ENCODE measurements around the gene CARD9. TPM values are rescaled to one million over a fixed set of nuclear protein-coding genes. Genes with fewer than 3 reads are reported as not detected.

The CARD9 gene
- total RNA-seq, 6 experiments from 2014 or later = 0.48 to 1.6 (median 1.1) TPM

GRCh38 chr9:136385015-136385414 is 11.5 kb upstream of the CARD9 start:
- Histone ChIP-seq H3K27me3 (no peaks in the 10 kb centered on the region), H3K9me3 (no peaks in the 10 kb centered on the region), H3K27ac (no peak overlapping the region), H3K4me1 (no peaks in the 10 kb centered on the region), H3K4me3 (no peak overlapping the region), H3K36me3 (peaks cover 0 to 59% (median 22%) of the 10 kb centered on the region in 4 donors)
- DNase-seq = no peak
- intact Hi-C loops (cut with DNase I) = no loop called here
- 80% methylated on average over 11 of the region's 11 CpGs for WGBS (ENCODE audit: insufficient coverage, low coverage, low lambda C conversion rate, missing lambda C conversion rate)
- ATAC-seq = no peak
- TF ChIP-seq POLR2A (IDR thresholded peaks at IDR 0.05) (no peak), CTCF (IDR thresholded peaks at IDR 0.05) (no peak)

GRCh38 chr9:136383436-136383835 is 10.0 kb upstream of the CARD9 start:
- Histone ChIP-seq H3K27ac (no peak overlapping the region), H3K36me3 (peaks cover 0 to 52% (median 20%) of the 10 kb centered on the region in 4 donors), H3K27me3 (no peaks in the 10 kb centered on the region), H3K4me1 (peaks cover 0 to 6% (median 0%) of the 10 kb centered on the region in 4 donors), H3K9me3 (no peaks in the 10 kb centered on the region), H3K4me3 (no peak overlapping the region)
- WGBS (ENCODE audit: insufficient coverage, low coverage, low lambda C conversion rate, missing lambda C conversion rate) = no CpG with 5 or more reads among the region's 20 CpGs
- DNase-seq = no peak
- TF ChIP-seq POLR2A (IDR thresholded peaks at IDR 0.05) = no peak
- TF ChIP-seq CTCF (IDR thresholded peaks at IDR 0.05) = no peak
- ATAC-seq = no peak
- intact Hi-C loops (cut with DNase I) = no loop called here

- no peak for TF ChIP-seq POLR2A (IDR thresholded peaks at IDR 0.05)
- TF ChIP-seq CTCF (IDR thresholded peaks at IDR 0.05) = no peak
- H3K4me1 ChIP-seq = peaks cover 0 to 14% (median 0%) of the 10 kb centered on the region in 4 donors
- no peak overlapping the region for H3K4me3 ChIP-seq
- intact Hi-C loops (cut with DNase I) = no loop called here
- ATAC-seq (no peak), DNase-seq (no peak)
- H3K27me3 ChIP-seq = no peaks in the 10 kb centered on the region
- peaks cover 0 to 41% (median 13%) of the 10 kb centered on the region in 4 donors for H3K36me3 ChIP-seq
- WGBS (ENCODE audit: insufficient coverage, low coverage, low lambda C conversion rate, missing lambda C conversion rate) = no CpG with 5 or more reads among the region's 25 CpGs
- no peak overlapping the region for H3K27ac ChIP-seq
- no peaks in the 10 kb centered on the region for H3K9me3 ChIP-seq
Observed at GRCh38 chr9:136381966-136382513, 8.6 kb upstream of the CARD9 start.

GRCh38 chr9:136381311-136381710 is 7.8 kb upstream of the CARD9 start:
- DNase-seq (no peak), ATAC-seq (no peak)
- intact Hi-C loops (cut with DNase I) = no loop called here
- TF ChIP-seq CTCF (IDR thresholded peaks at IDR 0.05) (no peak), POLR2A (IDR thresholded peaks at IDR 0.05) (no peak)
- Histone ChIP-seq H3K27me3 (no peaks in the 10 kb centered on the region), H3K9me3 (no peaks in the 10 kb centered on the region), H3K4me3 (no peak overlapping the region), H3K27ac (no peak overlapping the region), H3K36me3 (peaks cover 0 to 39% (median 9%) of the 10 kb centered on the region in 4 donors), H3K4me1 (peaks cover 0 to 14% (median 0%) of the 10 kb centered on the region in 4 donors)
- no CpG with 5 or more reads among the region's 9 CpGs for WGBS (ENCODE audit: insufficient coverage, low coverage, low lambda C conversion rate, missing lambda C conversion rate)
